ENCODE measurements around the gene TC2N. TPM values are rescaled to one million over a fixed set of nuclear protein-coding genes. Genes with fewer than 3 reads are reported as not detected.

The TC2N gene
- total and polyA plus RNA-seq, 7 donors: 12.1 to 49.2 (median 28.2) TPM

- no peak overlapping the region for H3K27ac ChIP-seq
- H3K9me3 ChIP-seq: no peaks in the 10 kb centered on the region
- WGBS, 2 donors: 94 to 98% methylated on average over 2 of the region's 2 CpGs
- H3K27me3 ChIP-seq: no peaks in the 10 kb centered on the region
- H3K4me1 ChIP-seq: peaks cover 0 to 12% (median 6%) of the 10 kb centered on the region in 4 donors
- TF ChIP-seq POLR2AphosphoS5 (IDR thresholded peaks at IDR 0.05): no peak
- TF ChIP-seq POLR2A (IDR thresholded peaks at IDR 0.05): no peak
- TF ChIP-seq EP300 (IDR thresholded peaks at IDR 0.05): no peak
- TF ChIP-seq CTCF (IDR thresholded peaks at IDR 0.05): no peak
- no peaks in the 10 kb centered on the region for H3K36me3 ChIP-seq
- no peak overlapping the region for H3K4me3 ChIP-seq
- intact Hi-C loops (cut with DNase I): no loop called here
- no peak for DNase-seq
These were observed 9.7 kb downstream of the TC2N start for GRCh38 chr14:91857614-91858013.

- intact Hi-C loops (cut with DNase I): no loop called here
- Histone ChIP-seq H3K4me3 (no peak overlapping the region), H3K27me3 (no peaks in the 10 kb centered on the region), H3K36me3 (no peaks in the 10 kb centered on the region), H3K4me1 (peaks cover 0 to 12% (median 6%) of the 10 kb centered on the region in 4 donors), H3K9me3 (no peaks in the 10 kb centered on the region), H3K27ac (peak overlapping the region; percentile 2 to 51 (median 36))
- 77 to 88% methylated on average over 2 of the region's 2 CpGs for WGBS, 2 donors
- no peak for DNase-seq
- TF ChIP-seq EP300 (IDR thresholded peaks at IDR 0.05): no peak
- TF ChIP-seq POLR2AphosphoS5 (IDR thresholded peaks at IDR 0.05): no peak
- no peak for TF ChIP-seq POLR2A (IDR thresholded peaks at IDR 0.05)
- TF ChIP-seq CTCF (IDR thresholded peaks at IDR 0.05): no peak
These were observed 12.9 kb downstream of the TC2N start for GRCh38 chr14:91854327-91854934.

DNA sequence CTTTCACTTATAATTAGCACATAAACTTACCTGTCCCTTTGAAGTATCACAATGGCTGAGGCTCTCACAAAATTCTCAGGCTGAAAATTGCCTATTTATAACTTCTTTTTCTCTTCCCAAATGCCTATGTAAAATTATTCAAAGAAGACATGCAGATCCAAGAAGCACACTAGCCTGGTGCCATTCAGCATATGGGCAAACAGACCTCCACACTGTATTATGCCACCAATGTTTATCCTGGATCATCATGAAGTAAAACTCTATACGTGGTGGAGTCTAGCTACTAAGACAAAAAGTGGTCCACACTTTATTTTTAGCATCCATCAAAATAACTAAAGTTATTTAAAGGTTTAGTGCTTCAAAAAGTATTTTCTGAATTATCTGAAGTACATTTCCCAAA is 15.8 kb downstream of the TC2N start:
- intact Hi-C loops (cut with DNase I): no loop called here
- no peak overlapping the region for H3K27ac ChIP-seq
- peaks cover 0 to 12% (median 6%) of the 10 kb centered on the region in 4 donors for H3K4me1 ChIP-seq
- TF ChIP-seq POLR2AphosphoS5 (IDR thresholded peaks at IDR 0.05): no peak
- 42 to 55% methylated on average over 1 of the region's 1 CpG for WGBS, 2 donors
- no peak for DNase-seq
- H3K9me3 ChIP-seq: no peaks in the 10 kb centered on the region
- H3K27me3 ChIP-seq: no peaks in the 10 kb centered on the region
- H3K36me3 ChIP-seq: no peaks in the 10 kb centered on the region
- no peak overlapping the region for H3K4me3 ChIP-seq

DNA sequence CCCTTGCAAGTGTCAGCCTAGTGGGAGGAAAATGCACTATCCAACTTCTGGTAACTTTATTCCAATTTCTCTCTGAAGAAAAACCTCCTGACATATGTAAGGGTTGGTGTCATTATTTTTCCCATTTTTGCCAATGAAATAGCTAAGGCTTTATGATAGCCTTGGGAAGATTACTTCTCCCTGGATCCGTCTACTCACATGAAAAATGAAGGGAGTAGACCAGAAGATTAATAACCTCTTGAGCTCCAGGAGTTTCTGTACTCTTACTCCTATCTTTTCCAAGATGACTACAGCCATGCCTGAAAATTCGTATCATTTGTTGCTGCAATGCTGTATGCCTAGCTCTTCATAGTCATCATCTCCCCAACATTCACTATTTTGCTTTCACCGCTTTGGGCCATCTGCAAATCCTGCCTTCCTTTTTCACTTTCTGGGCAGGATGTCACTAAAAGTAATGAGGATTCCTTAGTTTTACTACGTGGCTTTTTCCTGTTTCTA is 18.8 kb downstream of the TC2N start:
- 74 to 84% methylated on average over 4 of the region's 4 CpGs for WGBS, 2 donors
- H3K36me3 ChIP-seq: no peaks in the 10 kb centered on the region
- H3K9me3 ChIP-seq: no peaks in the 10 kb centered on the region
- no peaks in the 10 kb centered on the region for H3K27me3 ChIP-seq
- no peak overlapping the region for H3K4me3 ChIP-seq
- intact Hi-C loops (cut with DNase I): no loop called here
- H3K27ac ChIP-seq: no peak overlapping the region
- H3K4me1 ChIP-seq: peaks cover 0 to 6% (median 5%) of the 10 kb centered on the region in 4 donors
- no peak for TF ChIP-seq POLR2A (IDR thresholded peaks at IDR 0.05)
- TF ChIP-seq POLR2AphosphoS5 (IDR thresholded peaks at IDR 0.05): no peak
- TF ChIP-seq CTCF (IDR thresholded peaks at IDR 0.05): no peak
- TF ChIP-seq EP300 (IDR thresholded peaks at IDR 0.05): no peak
- no peak for DNase-seq

GRCh38 chr14:91847693-91848092 is 19.6 kb downstream of the TC2N start:
- Histone ChIP-seq H3K36me3 (no peaks in the 10 kb centered on the region), H3K4me1 (no peaks in the 10 kb centered on the region), H3K9me3 (no peaks in the 10 kb centered on the region), H3K4me3 (no peak overlapping the region), H3K27me3 (no peaks in the 10 kb centered on the region), H3K27ac (no peak overlapping the region)
- no peak for DNase-seq
- WGBS, 2 donors: 77 to 95% methylated on average over 1 of the region's 1 CpG
- intact Hi-C loops (cut with DNase I): no loop called here
- no peak for TF ChIP-seq EP300 (IDR thresholded peaks at IDR 0.05)
- TF ChIP-seq POLR2A (IDR thresholded peaks at IDR 0.05): no peak
- TF ChIP-seq POLR2AphosphoS5 (IDR thresholded peaks at IDR 0.05): no peak
- no peak for TF ChIP-seq CTCF (IDR thresholded peaks at IDR 0.05)

All from sigmoid colon (tissue), 7 donors.